Subcutaneous abdominal adipose tissue (tissue), 5 donors: ENCODE data around the gene PLAC1.

Experiments
- H3K27ac ChIP-seq: one replicate; pipeline ENCODE4 v1.7.0; 2013; ENCODE audit warnings: low read depth, mild to moderate bottlenecking, inconsistent platforms, low read length, moderate library complexity
- H3K27me3 ChIP-seq, 5 donors: one replicate each; pipeline ENCODE4 v1.7.0; 2013; ENCODE audit warnings: low read length in 5 of 5, inconsistent platforms in 1 of 5; ENCODE audit not compliant: control insufficient read depth in 5 of 5, insufficient read depth in 4 of 5
- H3K36me3 ChIP-seq, 5 donors: one replicate each; pipeline ENCODE4 v1.7.0; 2013; ENCODE audit warnings: low read length in 5 of 5; ENCODE audit not compliant: control insufficient read depth in 5 of 5, insufficient read depth in 5 of 5
- H3K4me1 ChIP-seq, 5 donors: one replicate each; pipeline ENCODE4 v1.7.0; 2013; ENCODE audit warnings: low read length in 5 of 5, mild to moderate bottlenecking in 3 of 5, moderate library complexity in 1 of 5; ENCODE audit not compliant: control insufficient read depth in 5 of 5, insufficient read depth in 5 of 5
- H3K4me3 ChIP-seq, 5 donors: one replicate each; pipeline ENCODE4 v1.7.0; 2013; ENCODE audit warnings: low read length in 5 of 5, low read depth in 1 of 5
- H3K9ac ChIP-seq, 5 donors: one replicate each; pipeline ENCODE4 v1.7.0; 2013; ENCODE audit warnings: low read length in 5 of 5, mild to moderate bottlenecking in 4 of 5, moderate library complexity in 3 of 5
- H3K9me3 ChIP-seq, 5 donors: one replicate each; pipeline ENCODE4 v1.7.0; 2013; ENCODE audit warnings: low read length in 5 of 5; ENCODE audit not compliant: control insufficient read depth in 5 of 5
- donor health status: healthy.
- donor health status: healthy.
- donor health status: healthy.
- donor health status: healthy.
- donor health status: healthy.

PLAC1 gene

GRCh38 chrX:134658002-134658759, at the start of gene PLAC1:
TSS of gene PLAC1 (minus strand) at chrX:134658471. CDS start at chrX:134566682, 91,789 bp downstream.
- Histone ChIP-seq H3K27ac (no peak within 1 kb of the TSS), H3K4me1 (peaks cover 0 to 12% (median 0%) of the 10 kb centered on the region in 5 donors), H3K4me3 (no peak within 1 kb of the TSS), H3K9ac (no peak within 1 kb of the TSS), H3K27me3 (peaks cover under 1 to 10% (median 3%) of the 10 kb centered on the region in 5 donors), H3K36me3 (no peaks in the 10 kb centered on the region), H3K9me3 (no peaks in the 10 kb centered on the region)

GRCh38 chrX:134706138-134706537, 47.9 kb upstream of the PLAC1 start:
- no peak overlapping the region for H3K9ac ChIP-seq
- H3K27me3 ChIP-seq, result peaks cover 0 to 2% (median 0%) of the 10 kb centered on the region in 5 donors
- peaks cover 0 to 2% (median 0%) of the 10 kb centered on the region in 5 donors for H3K9me3 ChIP-seq
- H3K4me1 ChIP-seq, result no peaks in the 10 kb centered on the region
- H3K36me3 ChIP-seq, result no peaks in the 10 kb centered on the region
- no peak overlapping the region for H3K4me3 ChIP-seq
- H3K27ac ChIP-seq, result no peak overlapping the region

- Histone ChIP-seq H3K36me3 (no peaks in the 10 kb centered on the region), H3K27me3 (peaks cover 0 to 4% (median 0%) of the 10 kb centered on the region in 5 donors), H3K9me3 (peaks cover 0 to 3% (median 0%) of the 10 kb centered on the region in 5 donors), H3K4me3 (no peak overlapping the region), H3K27ac (no peak overlapping the region), H3K9ac (no peak overlapping the region), H3K4me1 (peaks cover 0 to 4% (median 0%) of the 10 kb centered on the region in 5 donors)
Measured at GRCh38 chrX:134695999-134696398, 37.7 kb upstream of the PLAC1 start.

- H3K9ac ChIP-seq, result no peak overlapping the region
- H3K27me3 ChIP-seq, result peaks cover 0 to 4% (median 0%) of the 10 kb centered on the region in 5 donors
- no peak overlapping the region for H3K27ac ChIP-seq
- no peaks in the 10 kb centered on the region for H3K9me3 ChIP-seq
- H3K36me3 ChIP-seq, result no peaks in the 10 kb centered on the region
- H3K4me3 ChIP-seq, result no peak overlapping the region
- peaks cover 0 to 4% (median 0%) of the 10 kb centered on the region in 5 donors for H3K4me1 ChIP-seq
Measured at GRCh38 chrX:134694333-134695322, 36.4 kb upstream of the PLAC1 start.

- Histone ChIP-seq H3K4me1 (peaks cover 0 to 4% (median 0%) of the 10 kb centered on the region in 5 donors), H3K9me3 (no peaks in the 10 kb centered on the region), H3K27ac (no peak overlapping the region), H3K27me3 (peaks cover 0 to 4% (median 3%) of the 10 kb centered on the region in 5 donors), H3K36me3 (no peaks in the 10 kb centered on the region), H3K9ac (no peak overlapping the region), H3K4me3 (no peak overlapping the region)
Measured at GRCh38 chrX:134693644-134694043, 35.4 kb upstream of the PLAC1 start.

- Histone ChIP-seq H3K9me3 (no peaks in the 10 kb centered on the region), H3K4me3 (no peak overlapping the region), H3K9ac (no peak overlapping the region), H3K27me3 (peaks cover 0 to 6% (median 3%) of the 10 kb centered on the region in 5 donors), H3K27ac (no peak overlapping the region), H3K4me1 (peaks cover 0 to 4% (median 0%) of the 10 kb centered on the region in 5 donors), H3K36me3 (no peaks in the 10 kb centered on the region)
Measured at GRCh38 chrX:134692990-134693389, 34.7 kb upstream of the PLAC1 start.

- Histone ChIP-seq H3K27ac (no peak overlapping the region), H3K36me3 (no peaks in the 10 kb centered on the region), H3K4me3 (no peak overlapping the region), H3K9ac (no peak overlapping the region), H3K4me1 (peaks cover 0 to 4% (median 0%) of the 10 kb centered on the region in 5 donors), H3K27me3 (peaks cover 0 to 7% (median 3%) of the 10 kb centered on the region in 5 donors), H3K9me3 (no peaks in the 10 kb centered on the region)
Measured at GRCh38 chrX:134692233-134692632, 34.0 kb upstream of the PLAC1 start.

GRCh38 chrX:134691453-134691852, 33.2 kb upstream of the PLAC1 start:
- Histone ChIP-seq H3K9me3 (no peaks in the 10 kb centered on the region), H3K27ac (no peak overlapping the region), H3K4me1 (peaks cover 0 to 4% (median 0%) of the 10 kb centered on the region in 5 donors), H3K9ac (no peak overlapping the region), H3K27me3 (peaks cover 0 to 7% (median 3%) of the 10 kb centered on the region in 5 donors), H3K36me3 (no peaks in the 10 kb centered on the region), H3K4me3 (no peak overlapping the region)

GRCh38 chrX:134688839-134689238, 30.6 kb upstream of the PLAC1 start:
- Histone ChIP-seq H3K9ac (no peak overlapping the region), H3K4me3 (no peak overlapping the region), H3K36me3 (no peaks in the 10 kb centered on the region), H3K4me1 (peaks cover 0 to 4% (median 0%) of the 10 kb centered on the region in 5 donors), H3K27ac (no peak overlapping the region), H3K27me3 (peaks cover 0 to 7% (median 4%) of the 10 kb centered on the region in 5 donors), H3K9me3 (no peaks in the 10 kb centered on the region)
